HG03103 (cell line): Measurements from ENCODE around the gene FSHR.

Experiments
- ATAC-seq: cut with Tn5 transposase; IDR thresholded peaks from one replicate; pipeline ENCODE4 v1.9.1; 2021; ENCODE audit warnings: low read depth; ENCODE audit not compliant: unreplicated experiment

FSHR gene

GRCh38 chr2:48915884-48916283, 238.4 kb downstream of the FSHR start:
- no peak for ATAC-seq

- ATAC-seq, result no peak
Observed at GRCh38 chr2:48915227-48915626, 239.1 kb downstream of the FSHR start.

- ATAC-seq, result peak; percentile 79
Observed at GRCh38 chr2:48914477-48915089, 239.7 kb downstream of the FSHR start.
